Mesendoderm (in vitro differentiated cells): Measurements from ENCODE around the gene AIFM1.

Experiments
- DNase-seq: peaks from one replicate; pipeline ENCODE4 v3.0.0; 2013
- H2AK5ac ChIP-seq: 2 replicates; pipeline ENCODE4 v1.6.1; 2013; ENCODE audit warnings: low read length, inconsistent platforms
- H2BK120ac ChIP-seq: 2 replicates; pipeline ENCODE4 v1.6.1; 2013; ENCODE audit warnings: low read depth, mild to moderate bottlenecking, low read length, moderate library complexity, mixed read lengths
- H2BK15ac ChIP-seq: replicated peaks from 2 replicates; pipeline ENCODE4 v1.6.1; 2013; ENCODE audit warnings: low read depth, mild to moderate bottlenecking, moderate library complexity
- H2BK5ac ChIP-seq: 2 replicates; pipeline ENCODE4 v1.6.1; 2013; ENCODE audit warnings: low read length, inconsistent platforms
- H3K18ac ChIP-seq: 2 replicates; pipeline ENCODE4 v1.6.1; 2013; ENCODE audit warnings: mild to moderate bottlenecking, low read length, mixed read lengths
- H3K23ac ChIP-seq: one replicate; pipeline ENCODE4 v1.6.1; 2013; ENCODE audit warnings: low read length
- H3K27ac ChIP-seq: 2 replicates; pipeline ENCODE4 v1.5.1; 2013; ENCODE audit warnings: low read depth, mild to moderate bottlenecking, inconsistent platforms, low read length, moderate library complexity
- H3K27me3 ChIP-seq: 2 replicates; pipeline ENCODE4 v1.6.1; 2013; ENCODE audit warnings: low read length, control low read depth, mild to moderate bottlenecking, inconsistent platforms; ENCODE audit not compliant: insufficient read depth, poor library complexity
- H3K36me3 ChIP-seq: 2 replicates; pipeline ENCODE4 v1.6.1; 2013; ENCODE audit warnings: low read length, inconsistent platforms; ENCODE audit not compliant: control insufficient read depth, insufficient read depth
- H3K4ac ChIP-seq: one replicate; pipeline ENCODE4 v1.6.1; 2013; ENCODE audit warnings: low read depth, mild to moderate bottlenecking, low read length, moderate library complexity
- H3K4me1 ChIP-seq: 2 replicates; pipeline ENCODE4 v1.6.1; 2013; ENCODE audit warnings: low read depth, low read length, inconsistent platforms; ENCODE audit not compliant: control insufficient read depth
- H3K4me2 ChIP-seq: 2 replicates; pipeline ENCODE4 v1.6.1; 2013; ENCODE audit warnings: low read length
- H3K4me3 ChIP-seq: 2 replicates; pipeline ENCODE4 v1.5.1; 2013; ENCODE audit warnings: mild to moderate bottlenecking, low read length
- H3K56ac ChIP-seq: one replicate; pipeline ENCODE4 v1.6.1; 2013; ENCODE audit warnings: low read length
- H3K79me1 ChIP-seq: 2 replicates; pipeline ENCODE4 v1.6.1; 2013; ENCODE audit warnings: low read length, inconsistent platforms
- H3K79me2 ChIP-seq: 2 replicates; pipeline ENCODE4 v1.6.1; 2013; ENCODE audit warnings: mild to moderate bottlenecking, low read length; ENCODE audit not compliant: control insufficient read depth, insufficient read depth
- H3K9ac ChIP-seq: 2 replicates; pipeline ENCODE4 v1.6.1; 2013; ENCODE audit warnings: low read length, inconsistent platforms
- H4K5ac ChIP-seq: one replicate; pipeline ENCODE4 v1.6.1; 2013; ENCODE audit warnings: low read length
- H4K8ac ChIP-seq: one replicate; pipeline ENCODE4 v1.6.1; 2013; ENCODE audit warnings: low read depth, mild to moderate bottlenecking, control low read depth, low read length, moderate library complexity
- WGBS: extraction: QIAGEN DNeasy Blood & Tissue Kit; methylation state at CpG from one replicate; pipeline ENCODE4 v1.1.7; 2013; ENCODE audit warnings: low lambda C conversion rate, missing lambda C conversion rate; ENCODE audit not compliant: insufficient coverage; ENCODE audit errors: extremely low coverage; 5-methylcytosine and 5-hydroxymethylcytosine counted together

Gene AIFM1

DNA sequence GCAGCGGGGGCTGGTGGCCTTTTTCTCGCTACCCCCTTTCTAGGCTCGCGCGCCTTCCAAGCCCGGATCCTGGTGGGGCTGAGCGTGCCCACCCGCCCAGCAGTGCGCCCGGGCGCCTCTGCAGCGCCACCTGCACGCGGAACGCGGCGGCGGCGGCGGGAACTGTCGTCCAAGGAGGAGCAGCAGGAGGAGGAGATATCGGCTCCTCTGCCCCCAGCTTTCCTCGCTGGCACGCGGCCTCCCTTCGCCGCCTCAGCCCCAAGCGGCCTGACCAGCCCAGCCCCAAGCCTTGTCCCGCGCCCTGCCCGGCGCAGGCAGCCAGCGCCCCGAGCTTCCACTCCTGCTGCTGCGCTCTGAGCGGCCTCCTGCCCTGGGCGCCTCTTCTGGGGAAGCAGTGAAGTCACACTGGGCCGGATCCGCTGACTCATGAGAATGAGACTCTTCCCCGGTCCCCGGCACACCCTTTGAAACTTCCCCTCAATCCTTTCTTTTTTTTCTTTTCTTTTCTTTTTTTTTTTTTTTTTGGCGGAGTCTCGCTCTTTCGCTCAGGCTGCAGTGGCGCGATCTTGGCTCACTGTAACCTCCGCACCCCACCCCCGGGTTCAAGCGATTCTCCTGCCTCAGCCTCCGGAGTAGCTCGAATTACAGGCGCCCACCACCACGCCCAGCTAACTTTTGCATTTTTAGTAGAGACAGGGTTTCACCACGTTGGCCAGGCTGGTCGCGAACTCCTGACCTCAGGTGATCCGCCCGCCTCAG, 44.7 kb downstream of the AIFM1 start:
- no peak overlapping the region for H3K27ac ChIP-seq
- H3K9ac ChIP-seq = peak overlapping the region; percentile 68
- no peak overlapping the region for H4K5ac ChIP-seq
- H3K4ac ChIP-seq = no peak overlapping the region
- H3K23ac ChIP-seq = no peak overlapping the region
- peak overlapping the region; percentile 95 for H4K8ac ChIP-seq
- no peaks in the 10 kb centered on the region for H3K36me3 ChIP-seq
- H3K79me1 ChIP-seq = no peaks in the 10 kb centered on the region
- H2BK120ac ChIP-seq = no peak overlapping the region
- no peaks in the 10 kb centered on the region for H3K79me2 ChIP-seq
- no peaks in the 10 kb centered on the region for H3K27me3 ChIP-seq
- H3K18ac ChIP-seq = peak overlapping the region; percentile 56
- H2AK5ac ChIP-seq = no peak overlapping the region
- no peak overlapping the region for H2BK5ac ChIP-seq
- H3K56ac ChIP-seq = peak overlapping the region; percentile 80
- H2BK15ac ChIP-seq = no peak overlapping the region
- no peaks in the 10 kb centered on the region for H3K4me1 ChIP-seq
- peak; percentile 80 for DNase-seq
- WGBS = no CpG with 5 or more reads among the region's 58 CpGs
- H3K4me2 ChIP-seq = peak overlapping the region; percentile 50
- no peak overlapping the region for H3K4me3 ChIP-seq

GRCh38 chrX:130120321-130120731, 45.3 kb downstream of the AIFM1 start:
- no peak overlapping the region for H3K27ac ChIP-seq
- no peak overlapping the region for H2BK5ac ChIP-seq
- no peaks in the 10 kb centered on the region for H3K36me3 ChIP-seq
- H3K27me3 ChIP-seq = no peaks in the 10 kb centered on the region
- H3K4me1 ChIP-seq = no peaks in the 10 kb centered on the region
- peak; percentile 79 for DNase-seq
- H3K4me3 ChIP-seq = no peak overlapping the region
- peak overlapping the region; percentile 42 for H3K4me2 ChIP-seq
- no peaks in the 10 kb centered on the region for H3K79me2 ChIP-seq
- H2BK120ac ChIP-seq = no peak overlapping the region
- no peak overlapping the region for H4K8ac ChIP-seq
- no peak overlapping the region for H3K23ac ChIP-seq
- peak overlapping the region; percentile 53 for H3K18ac ChIP-seq
- H3K56ac ChIP-seq = peak overlapping the region; percentile 49
- H2AK5ac ChIP-seq = no peak overlapping the region
- H3K9ac ChIP-seq = peak overlapping the region; percentile 54
- H4K5ac ChIP-seq = no peak overlapping the region
- no peaks in the 10 kb centered on the region for H3K79me1 ChIP-seq
- no peak overlapping the region for H3K4ac ChIP-seq
- no peak overlapping the region for H2BK15ac ChIP-seq
- WGBS = no CpG with 5 or more reads among the region's 28 CpGs

DNA sequence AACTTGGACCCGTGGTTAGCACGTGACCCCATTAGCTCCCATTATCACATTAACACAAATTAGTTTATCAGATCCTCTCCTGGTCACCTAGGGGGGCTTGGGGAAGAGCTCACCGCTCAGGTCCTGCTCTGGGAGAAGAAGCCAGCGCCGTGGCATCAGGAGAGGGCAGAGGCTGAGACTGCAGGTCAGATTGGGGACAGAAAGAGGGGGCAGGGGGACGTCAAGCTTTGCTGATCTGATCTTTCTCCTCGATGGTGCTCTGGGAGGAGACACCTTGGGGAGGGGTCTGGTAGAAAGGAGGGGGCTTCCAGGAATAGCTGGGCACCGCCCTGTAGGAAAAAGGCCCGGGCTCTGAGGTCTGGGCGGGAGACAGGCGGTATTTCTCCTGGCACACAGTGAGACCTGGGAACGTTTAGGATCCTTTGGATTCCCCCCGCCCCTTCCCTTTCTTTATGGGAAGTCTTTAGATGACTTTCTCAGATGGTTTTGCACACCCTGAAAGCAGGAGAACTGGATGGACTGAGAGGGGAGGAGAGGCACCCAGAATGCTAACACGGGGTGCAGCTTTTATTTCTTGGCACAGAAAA, 46.2 kb downstream of the AIFM1 start:
- Histone ChIP-seq H3K4ac (no peak overlapping the region), H3K23ac (no peak overlapping the region), H2BK120ac (no peak overlapping the region), H2AK5ac (no peak overlapping the region), H4K5ac (no peak overlapping the region), H2BK15ac (no peak overlapping the region), H4K8ac (no peak overlapping the region), H3K4me3 (no peak overlapping the region), H3K18ac (no peak overlapping the region), H3K4me1 (no peaks in the 10 kb centered on the region), H3K56ac (no peak overlapping the region), H3K27me3 (no peaks in the 10 kb centered on the region), H2BK5ac (no peak overlapping the region), H3K27ac (no peak overlapping the region), H3K4me2 (no peak overlapping the region), H3K9ac (no peak overlapping the region), H3K79me1 (no peaks in the 10 kb centered on the region), H3K36me3 (no peaks in the 10 kb centered on the region), H3K79me2 (no peaks in the 10 kb centered on the region)
- no peak for DNase-seq
- WGBS = no CpG with 5 or more reads among the region's 14 CpGs

DNA sequence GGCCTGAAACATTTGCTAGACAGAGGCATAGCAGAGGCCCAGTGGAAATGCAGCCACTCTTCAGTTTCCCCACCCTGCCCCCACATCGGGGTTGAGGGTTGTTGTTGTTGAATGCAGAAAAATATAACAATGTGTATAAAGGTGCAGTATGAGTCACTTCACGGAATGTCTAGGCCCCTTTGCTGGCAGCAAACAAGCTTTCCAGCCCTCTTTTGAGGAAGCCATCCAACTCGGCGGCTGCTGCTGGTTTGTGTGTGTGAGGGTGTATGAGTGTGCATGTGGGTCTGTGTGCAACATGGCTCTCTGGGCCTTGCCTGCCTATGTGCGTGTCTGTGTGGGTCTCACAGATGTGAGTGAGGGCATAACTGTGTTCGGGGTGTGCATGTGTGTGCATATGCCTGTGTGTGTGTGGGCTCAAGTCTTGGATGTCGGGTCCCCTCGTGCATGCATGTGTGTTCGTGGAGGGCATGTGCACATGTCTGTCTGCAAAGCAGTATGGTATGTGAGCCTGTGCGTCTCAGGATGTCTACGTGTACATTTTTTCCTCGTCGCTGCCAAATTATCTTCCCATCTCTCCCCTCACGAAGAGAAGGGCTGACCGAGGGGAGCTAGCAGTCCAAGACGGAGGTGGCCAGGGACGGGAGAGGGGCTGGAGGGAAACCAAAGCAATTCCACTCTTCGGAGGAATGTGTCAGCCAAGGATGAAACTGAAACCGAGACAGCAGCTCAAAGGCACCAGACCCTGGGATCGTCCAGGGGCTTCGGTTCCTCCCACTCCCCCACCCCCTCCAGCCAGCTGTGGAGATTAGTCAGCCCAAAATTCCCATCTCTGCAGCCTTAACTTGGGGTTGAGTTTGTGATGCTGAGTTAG, 47.0 kb downstream of the AIFM1 start:
- H3K27me3 ChIP-seq = no peaks in the 10 kb centered on the region
- no peak overlapping the region for H3K4ac ChIP-seq
- no peak overlapping the region for H2BK5ac ChIP-seq
- H3K36me3 ChIP-seq = no peaks in the 10 kb centered on the region
- H3K4me3 ChIP-seq = no peak overlapping the region
- H3K23ac ChIP-seq = no peak overlapping the region
- no peak overlapping the region for H3K27ac ChIP-seq
- H3K4me1 ChIP-seq = no peaks in the 10 kb centered on the region
- H3K9ac ChIP-seq = no peak overlapping the region
- DNase-seq = no peak
- no peak overlapping the region for H3K56ac ChIP-seq
- no peak overlapping the region for H3K4me2 ChIP-seq
- no peaks in the 10 kb centered on the region for H3K79me1 ChIP-seq
- no peak overlapping the region for H2AK5ac ChIP-seq
- H2BK15ac ChIP-seq = no peak overlapping the region
- no peak overlapping the region for H3K18ac ChIP-seq
- no peaks in the 10 kb centered on the region for H3K79me2 ChIP-seq
- WGBS = no CpG with 5 or more reads among the region's 21 CpGs
- H4K8ac ChIP-seq = no peak overlapping the region
- no peak overlapping the region for H2BK120ac ChIP-seq
- no peak overlapping the region for H4K5ac ChIP-seq

GRCh38 chrX:130117166-130117565, 48.5 kb downstream of the AIFM1 start:
- H3K79me1 ChIP-seq = no peaks in the 10 kb centered on the region
- H3K18ac ChIP-seq = no peak overlapping the region
- no peak overlapping the region for H3K23ac ChIP-seq
- H3K4me3 ChIP-seq = no peak overlapping the region
- no CpG with 5 or more reads among the region's 7 CpGs for WGBS
- no peak overlapping the region for H2AK5ac ChIP-seq
- H3K79me2 ChIP-seq = no peaks in the 10 kb centered on the region
- H3K36me3 ChIP-seq = no peaks in the 10 kb centered on the region
- H3K4me2 ChIP-seq = no peak overlapping the region
- no peak overlapping the region for H3K56ac ChIP-seq
- H2BK5ac ChIP-seq = no peak overlapping the region
- no peaks in the 10 kb centered on the region for H3K4me1 ChIP-seq
- H4K8ac ChIP-seq = no peak overlapping the region
- no peak overlapping the region for H3K9ac ChIP-seq
- no peak overlapping the region for H3K27ac ChIP-seq
- H2BK120ac ChIP-seq = no peak overlapping the region
- H3K4ac ChIP-seq = no peak overlapping the region
- H4K5ac ChIP-seq = no peak overlapping the region
- DNase-seq = no peak
- no peaks in the 10 kb centered on the region for H3K27me3 ChIP-seq
- no peak overlapping the region for H2BK15ac ChIP-seq
